HG02588 (cell line): Measurements from ENCODE around the gene IGDCC3.

ENCODE experiments used
- ATAC-seq: cut with Tn5 transposase; IDR thresholded peaks from one replicate; pipeline ENCODE4 v1.9.1; 2021; ENCODE audit warnings: mild to moderate bottlenecking, moderate library complexity; ENCODE audit not compliant: unreplicated experiment

Gene IGDCC3

GRCh38 chr15:65300924-65301441, 76.8 kb downstream of the IGDCC3 start:
- ATAC-seq, result no peak

DNA sequence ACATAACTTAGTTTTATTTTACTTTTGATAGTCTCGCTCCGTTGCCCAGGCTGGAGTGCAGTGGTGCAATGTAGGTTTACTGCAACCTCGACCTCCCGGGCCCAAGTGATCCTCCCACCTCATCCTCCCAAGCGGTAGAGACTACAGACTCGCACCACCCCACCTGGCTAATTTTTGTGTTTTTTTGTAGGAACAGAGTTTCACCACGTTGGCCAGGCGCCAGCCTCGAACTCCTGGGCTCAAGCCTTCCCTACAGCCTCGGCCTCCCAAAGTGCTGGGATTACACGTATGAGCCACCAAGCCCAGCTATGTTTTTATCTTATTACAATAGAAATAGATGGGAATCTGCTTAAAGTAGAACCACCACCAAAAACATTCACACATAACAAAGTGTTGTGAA, 79.1 kb downstream of the IGDCC3 start:
- no peak for ATAC-seq

- ATAC-seq, result no peak
These were observed 84.8 kb downstream of the IGDCC3 start for GRCh38 chr15:65292938-65293518.

DNA sequence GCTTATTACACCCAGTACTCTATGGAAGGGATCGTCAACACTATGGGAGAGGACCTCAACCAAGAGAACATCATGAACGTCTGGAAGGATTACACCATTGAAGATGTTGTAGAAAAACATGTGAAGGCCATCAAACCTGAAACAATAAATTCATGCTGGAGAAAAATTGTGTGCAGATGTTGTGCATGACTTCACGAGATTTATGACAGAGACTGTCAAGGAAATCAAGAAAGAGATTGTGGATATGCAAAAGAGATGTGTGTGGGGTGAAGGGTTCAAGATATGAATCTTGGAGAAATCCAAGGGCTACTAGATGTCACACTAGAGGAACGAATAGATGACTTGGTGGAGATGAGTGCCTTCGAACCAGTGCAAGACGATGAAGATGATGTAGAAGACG, 87.6 kb downstream of the IGDCC3 start:
- ATAC-seq, result no peak

GRCh38 chr15:65289261-65289854, 88.4 kb downstream of the IGDCC3 start:
- no peak for ATAC-seq

DNA sequence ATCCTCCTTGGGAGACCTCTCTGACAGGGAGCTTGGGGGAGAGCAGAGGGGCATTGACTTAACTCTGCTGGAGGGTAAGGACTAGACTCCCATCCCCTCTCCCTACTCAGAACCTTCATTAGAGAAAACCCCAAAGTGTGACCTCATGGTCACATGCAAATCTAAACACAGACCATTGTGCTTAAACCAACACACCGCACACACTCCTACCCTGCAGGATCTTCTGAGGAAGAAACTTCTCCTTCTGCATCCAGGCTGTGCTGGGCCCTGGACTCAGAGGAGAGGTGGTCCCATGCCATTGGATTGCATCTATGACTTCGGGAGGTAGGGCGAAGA, 90.3 kb downstream of the IGDCC3 start:
- ATAC-seq, result no peak

GRCh38 chr15:65286704-65287519, 90.9 kb downstream of the IGDCC3 start, which contains the start of gene PARP16:
TSS of gene PARP16 (minus strand) at chr15:65286883. CDS start at chr15:65286426, 457 bp downstream.
- peak; percentile 88 for ATAC-seq

DNA sequence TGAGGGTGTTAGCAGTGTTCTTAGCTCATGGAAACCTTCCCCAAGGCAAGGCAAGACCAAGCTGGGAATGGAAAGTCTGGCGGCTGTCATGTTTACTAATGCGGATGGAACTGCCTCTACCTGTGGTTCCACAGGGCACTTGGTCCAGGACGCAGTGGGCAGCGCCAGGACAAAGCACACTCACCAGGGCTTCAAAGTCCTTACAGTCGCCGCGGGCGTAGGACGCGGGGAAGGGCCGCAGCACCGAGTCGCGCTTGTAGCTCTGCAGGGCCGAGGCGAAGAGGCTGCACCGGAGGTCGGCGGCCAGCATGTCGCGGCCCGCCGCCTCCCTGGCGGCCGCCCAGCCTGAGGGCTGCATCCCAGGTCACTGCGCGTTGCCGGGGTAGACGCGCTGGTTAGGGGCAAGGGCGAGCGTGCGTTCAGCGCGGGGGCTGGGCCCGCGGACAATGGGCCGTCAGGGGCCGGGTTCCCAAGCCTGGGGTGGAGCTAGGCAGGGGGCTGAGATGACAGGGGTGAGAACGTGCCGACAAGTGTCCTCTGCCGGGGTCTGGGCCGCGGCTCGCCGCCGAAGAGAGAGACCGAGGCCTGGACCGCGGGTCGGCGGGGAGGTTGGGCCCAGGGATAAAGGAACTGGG, 91.6 kb downstream of the IGDCC3 start:
- peak; percentile 28 for ATAC-seq

GRCh38 chr15:65285291-65286068, 92.3 kb downstream of the IGDCC3 start:
- no peak for ATAC-seq

- no peak for ATAC-seq
These were observed 99.3 kb downstream of the IGDCC3 start for GRCh38 chr15:65278480-65278879.
